ENCODE data around the gene AP2A2.

The AP2A2 gene

GRCh38 chr11:1053121-1053901 lies 127.6 kb downstream of the AP2A2 start:
- no peak for TF ChIP-seq YY1 (IDR thresholded peaks at IDR 0.05; ENCODE audit: low read depth)
- TF ChIP-seq FOXM1 (IDR thresholded peaks at IDR 0.05; ENCODE audit: borderline replicate concordance, low read depth), result no peak
- TF ChIP-seq ZBTB7A (IDR thresholded peaks at IDR 0.05; ENCODE audit: low read depth), result peak; percentile 74; the same call in 1 of the 2 replicates
- TF ChIP-seq NFIC (IDR thresholded peaks at IDR 0.05), result no peak
- TF ChIP-seq CREB1 (IDR thresholded peaks at IDR 0.05; ENCODE audit: low read depth), result no peak

GRCh38 chr11:1054143-1055108 lies 128.8 kb downstream of the AP2A2 start:
- TF ChIP-seq MAX (IDR thresholded peaks at IDR 0.05), result no peak
- peak; percentile 34; the same call in 1 of the 2 replicates for TF ChIP-seq ZBTB7A (IDR thresholded peaks at IDR 0.05; ENCODE audit: low read depth)
- TF ChIP-seq CREB1 (IDR thresholded peaks at IDR 0.05; ENCODE audit: low read depth), result no peak
- TF ChIP-seq TCF12 (IDR thresholded peaks at IDR 0.05; ENCODE audit: low read depth), result no peak
- TF ChIP-seq EGR1 (IDR thresholded peaks at IDR 0.05), result no peak
- TF ChIP-seq REST (IDR thresholded peaks at IDR 0.05; ENCODE audit: low read depth), result no peak
- TF ChIP-seq USF1 (IDR thresholded peaks at IDR 0.05), result no peak

- TF ChIP-seq FOXM1 (IDR thresholded peaks at IDR 0.05; ENCODE audit: borderline replicate concordance, low read depth), result no peak
- no peak for TF ChIP-seq NFIC (IDR thresholded peaks at IDR 0.05)
- TF ChIP-seq TCF12 (IDR thresholded peaks at IDR 0.05; ENCODE audit: low read depth), result no peak
These were observed 129.5 kb downstream of the AP2A2 start for GRCh38 chr11:1055109-1055703.

- TF ChIP-seq RAD21 (IDR thresholded peaks at IDR 0.05; ENCODE audit: low read depth) (no peak), EGR1 (IDR thresholded peaks at IDR 0.05) (no peak), REST (IDR thresholded peaks at IDR 0.05; ENCODE audit: low read depth) (no peak), USF1 (IDR thresholded peaks at IDR 0.05) (no peak)
These were observed 130.5 kb downstream of the AP2A2 start for GRCh38 chr11:1055990-1056771.

- TF ChIP-seq TEAD4 (IDR thresholded peaks at IDR 0.05) (no peak), TAF1 (IDR thresholded peaks at IDR 0.05; ENCODE audit: low read depth) (no peak), CREB1 (IDR thresholded peaks at IDR 0.05; ENCODE audit: low read depth) (no peak), EGR1 (IDR thresholded peaks at IDR 0.05) (no peak), FOXM1 (IDR thresholded peaks at IDR 0.05; ENCODE audit: borderline replicate concordance, low read depth) (no peak), TCF12 (IDR thresholded peaks at IDR 0.05; ENCODE audit: low read depth) (no peak), RAD21 (IDR thresholded peaks at IDR 0.05; ENCODE audit: low read depth) (no peak)
These were observed 132.1 kb downstream of the AP2A2 start for GRCh38 chr11:1057806-1058205.

GRCh38 chr11:1059759-1060158 lies 134.1 kb downstream of the AP2A2 start:
- TF ChIP-seq USF1 (IDR thresholded peaks at IDR 0.05) (no peak), ZBTB7A (IDR thresholded peaks at IDR 0.05; ENCODE audit: low read depth) (no peak), TEAD4 (IDR thresholded peaks at IDR 0.05) (no peak), EGR1 (IDR thresholded peaks at IDR 0.05) (no peak), EP300 (IDR thresholded peaks at IDR 0.05; ENCODE audit: borderline replicate concordance) (no peak), CEBPB (IDR thresholded peaks at IDR 0.05) (no peak), FOXM1 (IDR thresholded peaks at IDR 0.05; ENCODE audit: borderline replicate concordance, low read depth) (no peak), NFIC (IDR thresholded peaks at IDR 0.05) (no peak), TAF1 (IDR thresholded peaks at IDR 0.05; ENCODE audit: low read depth) (no peak), TCF12 (IDR thresholded peaks at IDR 0.05; ENCODE audit: low read depth) (no peak), RAD21 (IDR thresholded peaks at IDR 0.05; ENCODE audit: low read depth) (no peak), MAX (IDR thresholded peaks at IDR 0.05) (no peak), REST (IDR thresholded peaks at IDR 0.05; ENCODE audit: low read depth) (no peak), CREB1 (IDR thresholded peaks at IDR 0.05; ENCODE audit: low read depth) (no peak)
